Osteocyte (in vitro differentiated cells): ENCODE measurements around the gene TNK1. TPM values are rescaled to one million over a fixed set of nuclear protein-coding genes. Genes with fewer than 3 reads are reported as not detected.
"Not testable (repeated sequence)": the region's sequence is repeated elsewhere in the genome, so short reads cannot be mapped to it uniquely, and the experiment has no call there.

Experiments
- DNase-seq: peaks from one replicate; pipeline ENCODE4 v3.0.0; 2021; ENCODE audit warnings: mixed read lengths; ENCODE audit not compliant: unreplicated experiment; ENCODE audit errors: extremely low spot score
- H3K27ac Mint-ChIP-seq: one replicate; pipeline ENCODE4 v1.8.0; 2021; ENCODE audit warnings: mild to moderate bottlenecking, mixed read lengths; ENCODE audit not compliant: unreplicated experiment
- H3K27me3 Mint-ChIP-seq: one replicate; pipeline ENCODE4 v1.8.0; 2021; ENCODE audit warnings: mixed read lengths; ENCODE audit not compliant: unreplicated experiment
- H3K36me3 Mint-ChIP-seq: one replicate; pipeline ENCODE4 v1.8.0; 2021; ENCODE audit warnings: mixed read lengths; ENCODE audit not compliant: unreplicated experiment
- H3K4me1 Mint-ChIP-seq: one replicate; pipeline ENCODE4 v1.8.0; 2021; ENCODE audit warnings: mixed read lengths; ENCODE audit not compliant: unreplicated experiment
- H3K4me3 Mint-ChIP-seq: one replicate; pipeline ENCODE4 v1.8.0; 2021; ENCODE audit warnings: mild to moderate bottlenecking, moderate library complexity, mixed read lengths; ENCODE audit not compliant: unreplicated experiment
- H3K9me3 Mint-ChIP-seq: one replicate; pipeline ENCODE4 v1.8.0; 2021; ENCODE audit warnings: mixed read lengths; ENCODE audit not compliant: unreplicated experiment
- long read RNA-seq: library from polyadenylated mRNA; unstranded; transcript quantifications from one replicate; pipeline ENCODE4 v2.0.0, GENCODE V29; 2021
- total RNA-seq: library from RNA; stranded (reverse); gene quantifications from 2 replicates; pipeline ENCODE4 v1.2.1, GENCODE V29; 2021
- TF ChIP-seq, protein P1 (sequence below): fragments of 200-600 bp; sonication (generic); IDR thresholded peaks from 2 replicates; pipeline ENCODE4 v1.5.0; 2021; ENCODE audit warnings: antibody characterized with exemption, mild to moderate bottlenecking, moderate library complexity

The TNK1 gene
- not detected in 2 replicates for total RNA-seq
- long read RNA-seq = 0 reads

DNA sequence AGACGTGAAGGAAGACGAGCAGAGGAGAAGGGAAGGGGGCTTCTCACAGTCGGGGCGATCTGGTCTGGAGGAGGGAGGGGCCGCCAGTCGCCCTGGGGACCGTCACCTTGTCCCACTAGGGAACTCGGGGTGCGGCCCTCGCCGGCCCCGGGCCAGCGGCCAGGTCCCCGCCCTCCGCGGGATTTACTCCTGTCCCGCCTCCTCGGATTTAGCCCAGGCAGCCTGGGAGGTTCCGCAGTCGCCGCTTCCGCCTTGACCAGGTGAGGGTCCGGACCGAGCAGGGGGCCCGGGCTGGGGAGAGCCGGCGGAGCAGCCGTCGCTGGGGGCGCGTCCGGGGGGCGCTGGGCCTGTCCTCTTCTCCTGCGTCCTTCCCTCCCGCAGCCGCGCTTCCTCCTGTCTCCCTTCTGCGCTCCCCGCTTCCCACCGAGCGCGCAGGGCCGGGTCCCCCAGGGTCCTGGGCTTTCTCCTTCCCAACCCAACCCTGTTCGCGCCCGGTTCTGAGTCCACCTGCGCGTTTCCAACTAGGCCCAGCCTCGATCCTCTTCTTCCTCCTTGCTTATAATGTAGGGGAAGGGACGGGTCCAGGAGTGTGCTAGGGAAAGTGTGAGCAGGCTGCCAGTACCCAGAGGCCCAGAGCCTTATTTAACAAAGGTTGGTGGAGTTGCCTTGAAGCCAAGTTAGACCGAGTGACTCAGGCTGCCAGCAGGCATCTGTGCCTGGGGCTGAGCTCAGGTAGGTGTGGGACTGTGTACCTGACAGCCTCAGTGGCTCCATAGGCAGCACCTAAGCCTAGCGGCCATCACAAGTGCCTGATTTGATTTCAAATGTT lies at the start of gene TNK1:
TNK1 (plus strand) TSS at position 235 of the 829 bp plus-strand sequence. CDS start 1,838 bp downstream, outside the sequence.
- DNase-seq = no peak
- peak within 1 kb of the TSS; percentile 54 for H3K4me3 Mint-ChIP-seq
- TF ChIP-seq, protein P1, sequence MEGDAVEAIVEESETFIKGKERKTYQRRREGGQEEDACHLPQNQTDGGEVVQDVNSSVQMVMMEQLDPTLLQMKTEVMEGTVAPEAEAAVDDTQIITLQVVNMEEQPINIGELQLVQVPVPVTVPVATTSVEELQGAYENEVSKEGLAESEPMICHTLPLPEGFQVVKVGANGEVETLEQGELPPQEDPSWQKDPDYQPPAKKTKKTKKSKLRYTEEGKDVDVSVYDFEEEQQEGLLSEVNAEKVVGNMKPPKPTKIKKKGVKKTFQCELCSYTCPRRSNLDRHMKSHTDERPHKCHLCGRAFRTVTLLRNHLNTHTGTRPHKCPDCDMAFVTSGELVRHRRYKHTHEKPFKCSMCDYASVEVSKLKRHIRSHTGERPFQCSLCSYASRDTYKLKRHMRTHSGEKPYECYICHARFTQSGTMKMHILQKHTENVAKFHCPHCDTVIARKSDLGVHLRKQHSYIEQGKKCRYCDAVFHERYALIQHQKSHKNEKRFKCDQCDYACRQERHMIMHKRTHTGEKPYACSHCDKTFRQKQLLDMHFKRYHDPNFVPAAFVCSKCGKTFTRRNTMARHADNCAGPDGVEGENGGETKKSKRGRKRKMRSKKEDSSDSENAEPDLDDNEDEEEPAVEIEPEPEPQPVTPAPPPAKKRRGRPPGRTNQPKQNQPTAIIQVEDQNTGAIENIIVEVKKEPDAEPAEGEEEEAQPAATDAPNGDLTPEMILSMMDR = no peak
- peaks cover 10% of the 10 kb centered on the region for H3K4me1 Mint-ChIP-seq
- H3K36me3 Mint-ChIP-seq = peaks cover 2% of the 10 kb centered on the region
- H3K27me3 Mint-ChIP-seq = peaks cover 45% of the 10 kb centered on the region
- H3K9me3 Mint-ChIP-seq = peaks cover 7% of the 10 kb centered on the region
- H3K27ac Mint-ChIP-seq = no peak within 1 kb of the TSS

DNA sequence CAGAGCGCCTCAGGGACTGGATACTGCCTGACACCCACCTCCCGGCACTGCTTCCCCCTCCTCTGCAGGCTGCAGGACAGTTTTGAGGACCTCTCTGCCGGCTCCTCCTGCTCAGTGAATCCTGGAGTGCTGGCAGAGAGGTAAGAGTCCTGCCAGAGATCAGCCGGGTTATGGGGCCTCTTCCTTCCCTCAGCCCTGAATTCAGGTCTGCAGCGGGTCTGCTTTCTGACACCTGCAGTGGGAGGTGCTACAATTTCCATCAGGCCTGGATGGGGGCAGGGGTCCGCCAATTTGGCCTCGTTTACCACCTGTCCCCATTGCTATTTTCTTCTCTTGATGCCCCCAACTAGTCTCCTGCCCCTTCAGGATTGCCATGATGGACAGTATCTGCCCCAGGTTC lies 48.8 kb upstream of the TNK1 start:
- Mint-ChIP-seq H3K36me3 (no peaks in the 10 kb centered on the region), H3K27ac (no peak overlapping the region), H3K4me3 (peak overlapping the region; percentile 12), H3K27me3 (no peaks in the 10 kb centered on the region), H3K9me3 (no peaks in the 10 kb centered on the region), H3K4me1 (peaks cover 15% of the 10 kb centered on the region)
- DNase-seq = no peak
- TF ChIP-seq, protein P1 = no peak

DNA sequence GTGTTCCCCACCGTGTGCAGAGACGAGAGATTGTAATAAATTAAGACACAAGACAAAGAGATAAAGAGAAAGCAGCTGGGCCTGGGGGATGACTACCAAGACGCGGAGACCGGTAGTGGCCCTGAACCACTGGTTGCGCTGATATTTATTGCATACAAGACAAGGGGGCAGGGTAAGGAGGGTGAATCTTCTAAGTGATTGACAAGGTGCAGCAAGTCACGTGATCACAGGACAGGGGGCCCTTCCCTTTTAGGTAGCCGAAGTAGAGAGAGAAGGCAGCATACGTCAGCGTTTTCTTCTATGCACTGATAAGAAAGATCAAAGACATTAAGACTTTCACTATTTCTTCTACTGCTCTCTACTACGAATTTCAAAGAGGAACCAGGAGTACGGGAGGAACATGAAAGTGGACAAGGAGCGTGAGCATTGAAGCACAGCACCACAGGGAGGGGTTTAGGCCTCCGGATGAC lies 48.3 kb upstream of the TNK1 start:
- H3K4me1 Mint-ChIP-seq = peaks cover 14% of the 10 kb centered on the region
- H3K36me3 Mint-ChIP-seq, DNase-seq, H3K4me3 Mint-ChIP-seq, H3K27ac Mint-ChIP-seq, H3K27me3 Mint-ChIP-seq, H3K9me3 Mint-ChIP-seq: not testable (repeated sequence)

DNA sequence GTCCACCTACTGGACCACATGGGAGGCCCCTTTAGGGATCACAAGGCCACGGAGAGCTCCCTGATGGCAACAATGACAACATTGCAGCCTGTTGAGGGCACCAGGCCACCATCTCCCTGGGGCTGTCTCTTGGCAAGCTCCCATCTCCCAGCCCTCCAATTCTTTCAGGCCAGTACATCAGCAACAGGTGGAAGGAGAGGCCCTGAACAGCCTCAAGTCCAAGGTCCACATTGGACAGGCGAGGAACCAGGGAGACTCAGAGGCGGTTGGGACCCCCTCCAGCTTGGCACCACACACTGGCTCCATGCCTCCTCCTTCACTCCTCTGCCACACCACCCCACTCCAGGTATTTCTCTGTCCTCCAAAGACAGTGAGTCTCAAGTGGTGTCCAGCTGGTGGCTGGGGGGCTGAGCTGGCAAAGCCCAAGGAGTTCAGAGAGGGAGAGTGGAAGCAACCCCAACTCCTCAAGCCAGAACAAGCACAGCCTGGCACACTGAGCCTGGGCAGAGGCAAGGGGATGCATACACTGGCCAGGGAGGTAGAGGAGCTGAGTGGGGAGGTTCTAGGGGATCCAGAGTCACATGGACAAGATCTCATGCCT lies 45.9 kb upstream of the TNK1 start:
- Mint-ChIP-seq H3K27ac (no peak overlapping the region), H3K27me3 (peaks cover 2% of the 10 kb centered on the region)

DNA sequence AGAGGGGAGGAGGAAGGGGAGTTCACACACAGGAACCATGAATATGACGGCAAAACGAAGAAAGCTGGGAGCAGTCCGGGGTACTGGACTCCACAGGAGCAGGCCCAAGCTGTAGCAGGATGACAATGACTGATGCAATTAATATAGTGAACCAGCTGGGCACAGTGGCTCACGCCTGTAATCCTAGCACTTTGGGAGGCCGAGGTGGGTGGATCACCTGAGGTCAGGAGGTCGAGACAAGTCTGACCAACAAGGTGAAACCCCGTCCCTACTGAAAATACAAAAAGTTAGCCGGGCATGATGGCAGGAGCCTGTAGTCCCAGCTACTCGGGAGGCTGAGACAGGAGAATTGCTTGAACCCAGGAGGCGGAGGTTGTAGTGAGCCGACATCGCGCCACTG lies 45.1 kb upstream of the TNK1 start:
- not testable (repeated sequence) for DNase-seq, H3K27ac Mint-ChIP-seq, H3K4me1 Mint-ChIP-seq, H3K27me3 Mint-ChIP-seq, H3K9me3 Mint-ChIP-seq, H3K36me3 Mint-ChIP-seq, H3K4me3 Mint-ChIP-seq

More for the DNA sequence above, 45.9 kb upstream of the TNK1 start:
- Mint-ChIP-seq H3K4me3 (no peak overlapping the region), H3K9me3 (no peaks in the 10 kb centered on the region), H3K36me3 (no peaks in the 10 kb centered on the region), H3K4me1 (peaks cover under 1% of the 10 kb centered on the region)
- no peak for DNase-seq
- TF ChIP-seq, protein P1 = no peak
